HCT116 (cell line): Measurements from ENCODE around the gene APBA2. TPM values are rescaled to one million over a fixed set of nuclear protein-coding genes. Genes with fewer than 3 reads are reported as not detected.

ENCODE experiments used
- ATAC-seq: fragments of 200-7000 bp; cut with Tn5 transposase; 2 replicates; pipeline ENCODE4 v1.9.1; 2020; ENCODE audit warnings: mild to moderate bottlenecking, moderate library complexity
- BruUV-seq: library from RNA; stranded (reverse); fragments of 400-500 nt; replicated peaks from 2 replicates; lab custom pipeline; 2021; lab: Mats Ljungman, UMichigan
- CTCF ChIA-PET: fragments of 300-600 bp; sonication (Branson Sonifier 250); formaldehyde crosslinking; loops from one replicate; lab custom pipeline; 2021; ENCODE audit warnings: antibody characterized with exemption; lab: Charles Lee
- POLR2A ChIA-PET: fragments of 300-600, 350-600 bp; sonication (Branson Sonifier 250); formaldehyde crosslinking; loops from one replicate; lab custom pipeline; 2021; ENCODE audit warnings: antibody characterized with exemption; lab: Charles Lee
- RAD21 ChIA-PET, 2 experiments: fragments of 300-600 bp; sonication (Branson Sonifier 250); formaldehyde crosslinking; loops; one replicate each; lab custom pipeline; 2023; ENCODE audit warnings: low total read pairs in 2 of 2; ENCODE audit not compliant: uncharacterized antibody in 2 of 2, unreplicated experiment in 2 of 2, low non-redundant PET in 1 of 2; lab: Charles Lee
- DNase-seq: peaks from one replicate; pipeline ENCODE4 v3.0.0-alpha.2; 2010; ENCODE audit warnings: low read depth, low spot score
- H2AFZ ChIP-seq: fragments of 200-600 bp; shearing (Covaris generic), sonication (generic); 2 replicates; pipeline ENCODE4 v1.6.1; 2017; ENCODE audit warnings: low read depth, mixed run types, mixed read lengths, antibody characterized with exemption, low read length; ENCODE audit not compliant: poor library complexity, severe bottlenecking
- H3K27ac ChIP-seq: 2 replicates; pipeline ENCODE4 v1.5.1; 2012; ENCODE audit warnings: low read depth, low read length
- H3K27me3 ChIP-seq: fragments of 200-600 bp; sonication (generic); 2 replicates; pipeline ENCODE4 v1.6.1; 2016; ENCODE audit warnings: mixed run types, low read length, mixed read lengths; ENCODE audit not compliant: insufficient read depth
- H3K36me3 ChIP-seq, 2 experiments: fragments of 200-500 bp in 1 of 2; fragments of 200-600 bp in 1 of 2; sonication (Bioruptor generic) in 1 of 2; sonication (generic) in 1 of 2; 2 replicates each; pipeline versions ENCODE4 v1.5.1 to v1.6.1; 2014 to 2016; ENCODE audit warnings: low read length in 2 of 2, inconsistent platforms in 1 of 2, mixed read lengths in 1 of 2, mixed run types in 1 of 2; ENCODE audit not compliant: insufficient read depth in 2 of 2, control insufficient read depth in 1 of 2
- H3K4me1 ChIP-seq, 2 experiments: fragments of 200-600 bp in 1 of 2; sonication (generic) in 1 of 2; 2 replicates each; pipeline versions ENCODE4 v1.5.1 to v1.6.1; 2012 to 2017; ENCODE audit warnings: low read length in 2 of 2, inconsistent platforms in 1 of 2, mild to moderate bottlenecking in 1 of 2, mixed read lengths in 1 of 2, mixed run types in 1 of 2, moderate library complexity in 1 of 2; ENCODE audit not compliant: insufficient read depth in 2 of 2, control insufficient read depth in 1 of 2
- H3K4me2 ChIP-seq: fragments of 200-600 bp; sonication (generic); 2 replicates; pipeline ENCODE4 v1.6.1; 2017; ENCODE audit warnings: mixed run types, low read length, mixed read lengths
- H3K4me3 ChIP-seq, 2 experiments: fragments of 200-600 bp in 1 of 2; sonication (generic) in 1 of 2; replicated peaks in 1 of 2; 2 replicates each; pipeline ENCODE4 v1.5.1; 2011 to 2016; ENCODE audit warnings: low read length in 2 of 2, control low read depth in 1 of 2, low read depth in 1 of 2, mild to moderate bottlenecking in 1 of 2, mixed read lengths in 1 of 2, mixed run types in 1 of 2
- H3K79me2 ChIP-seq: fragments of 200-600 bp; sonication (generic); 2 replicates; pipeline ENCODE4 v1.6.1; 2017; ENCODE audit warnings: mild to moderate bottlenecking, mixed run types, low read length, moderate library complexity, mixed read lengths; ENCODE audit not compliant: insufficient read depth
- H3K9ac ChIP-seq: fragments of 200-600 bp; sonication (generic); 2 replicates; pipeline ENCODE4 v1.6.1; 2016; ENCODE audit warnings: low read length, mixed read lengths
- H3K9me2 ChIP-seq: fragments of 200-600 bp; sonication (generic), shearing (Covaris generic); 2 replicates; pipeline ENCODE4 v1.6.1; 2017; ENCODE audit warnings: mixed run types, mild to moderate bottlenecking, moderate library complexity; ENCODE audit not compliant: insufficient read depth
- H3K9me3 ChIP-seq, 2 experiments: fragments of 200-500 bp in 1 of 2; fragments of 200-600 bp in 1 of 2; sonication (Bioruptor generic) in 1 of 2; sonication (generic) in 1 of 2; 2 replicates each; pipeline ENCODE4 v1.6.1; 2014 to 2017; ENCODE audit warnings: low read length in 2 of 2, mixed read lengths in 2 of 2, inconsistent platforms in 1 of 2, low read depth in 1 of 2, mild to moderate bottlenecking in 1 of 2, mixed run types in 1 of 2, moderate library complexity in 1 of 2; ENCODE audit not compliant: control insufficient read depth in 1 of 2, insufficient read depth in 1 of 2
- H4K20me1 ChIP-seq: fragments of 200-600 bp; sonication (generic), shearing (Covaris generic); 2 replicates; pipeline ENCODE4 v1.6.1; 2017; ENCODE audit warnings: mixed run types, mild to moderate bottlenecking, moderate library complexity; ENCODE audit not compliant: insufficient read depth
- CBX3 ChIP-seq: IDR thresholded peaks from 2 replicates; pipeline ENCODE4 v1.6.1; 2012; ENCODE audit warnings: low read depth
- POLR2AphosphoS5 ChIP-seq: IDR thresholded peaks from 2 replicates; pipeline ENCODE4 v1.6.1; 2011; ENCODE audit warnings: mild to moderate bottlenecking, low read depth, low read length, moderate library complexity
- SP1 ChIP-seq: IDR thresholded peaks from 2 replicates; pipeline ENCODE4 v1.6.1; 2012; ENCODE audit warnings: low read depth
- TCF7L2 ChIP-seq: IDR thresholded peaks from 2 replicates; pipeline ENCODE4 v1.7.0; 2011; ENCODE audit warnings: borderline replicate concordance, inconsistent platforms; ENCODE audit not compliant: insufficient read depth, insufficient read length; ENCODE audit errors: extremely low read depth
- YY1 ChIP-seq: IDR thresholded peaks from 2 replicates; pipeline ENCODE4 v1.6.1; 2011; ENCODE audit warnings: low read length, low read depth, moderate library complexity, mild to moderate bottlenecking; ENCODE audit not compliant: insufficient replicate concordance; ENCODE audit errors: extremely low read depth
- ZNF274 ChIP-seq: fragments of 200-500 bp; sonication (Bioruptor generic); IDR thresholded peaks from 2 replicates; pipeline ENCODE4 v1.6.1; 2014; ENCODE audit warnings: mild to moderate bottlenecking, low read depth, low read length, inconsistent platforms
- intact Hi-C: fragments of 100-400 bp; cut with micrococcal nuclease; formaldehyde crosslinking; loops from 2 replicates; pipeline ENCODE4 v1.10.0; 2022
- total RNA-seq: library from RNA; stranded (reverse); gene quantifications from one replicate; pipeline ENCODE4 v1.2.1, GENCODE V29; 2021; ENCODE audit not compliant: unreplicated experiment
- TF ChIP-seq, protein P1 (sequence below): IDR thresholded peaks from 2 replicates; pipeline ENCODE4 v1.6.1; 2012
- TF ChIP-seq, protein P2 (sequence below): IDR thresholded peaks from 2 replicates; pipeline ENCODE4 v1.6.1; 2012

The APBA2 gene
- total RNA-seq, 1 experiment from 2014 or later = 0.47 TPM

DNA sequence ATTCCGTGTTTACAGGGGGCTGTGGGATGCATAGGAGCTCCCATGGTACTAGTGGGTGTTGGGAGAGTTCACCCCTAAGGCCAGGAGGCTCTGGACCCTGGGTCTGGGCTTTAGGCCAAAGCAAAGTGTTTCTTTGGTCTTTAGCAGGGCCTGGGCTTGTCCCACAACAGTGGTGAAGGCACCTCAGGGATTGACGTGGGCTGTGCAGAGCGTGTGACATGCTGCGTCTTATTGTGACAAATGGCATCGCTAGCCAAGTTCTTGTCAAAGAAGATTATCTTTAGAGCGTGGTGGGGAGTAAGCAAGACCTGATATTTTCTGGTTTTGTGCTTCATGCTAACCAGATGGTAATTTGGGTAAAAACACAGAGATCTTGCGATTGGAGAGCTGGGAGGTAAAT lies 170.1 kb downstream of the APBA2 start (continued):
- TF ChIP-seq, protein P1, sequence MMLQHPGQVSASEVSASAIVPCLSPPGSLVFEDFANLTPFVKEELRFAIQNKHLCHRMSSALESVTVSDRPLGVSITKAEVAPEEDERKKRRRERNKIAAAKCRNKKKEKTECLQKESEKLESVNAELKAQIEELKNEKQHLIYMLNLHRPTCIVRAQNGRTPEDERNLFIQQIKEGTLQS = no peak
- TF ChIP-seq YY1 (no peak), TCF7L2 (no peak), POLR2AphosphoS5 (no peak)

DNA sequence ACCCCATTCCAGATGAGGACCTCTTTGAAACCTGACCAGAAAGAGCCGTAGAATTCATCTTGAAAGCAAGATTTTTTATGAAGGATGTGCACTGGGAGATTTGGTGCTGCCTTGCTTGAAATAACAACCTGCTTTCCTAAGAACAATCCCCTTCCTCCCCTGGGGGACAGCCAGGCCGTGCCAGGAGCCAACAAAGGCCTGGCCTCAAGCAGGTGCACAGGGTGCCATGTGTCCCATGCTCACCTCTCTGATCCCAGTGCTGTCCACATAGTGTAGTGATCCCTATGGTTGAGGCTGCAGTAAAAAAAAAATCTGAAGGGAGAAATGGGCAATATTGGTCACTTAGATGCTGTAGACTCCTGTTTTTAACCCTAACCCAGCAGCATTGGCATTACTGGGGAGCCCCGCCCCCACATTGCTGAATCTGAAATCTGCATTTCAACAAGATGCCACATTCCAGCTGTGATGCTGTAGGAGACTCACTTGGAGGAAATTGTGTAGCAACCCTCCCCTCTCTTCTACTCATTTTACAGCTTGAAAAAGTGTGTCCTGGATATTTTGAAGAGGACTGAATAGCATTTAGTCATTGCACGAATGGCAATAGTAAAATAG lies 171.2 kb downstream of the APBA2 start:
- ChIA-PET POLR2A (no interaction called here), RAD21 (no interaction called here), CTCF (no interaction called here)
- no peak overlapping the region for H3K27ac ChIP-seq
- H3K79me2 ChIP-seq = no peaks in the 10 kb centered on the region
- H3K4me3 ChIP-seq = no peak overlapping the region
- no peaks in the 10 kb centered on the region for H3K4me1 ChIP-seq
- intact Hi-C loops = no loop called here
- H3K36me3 ChIP-seq = no peaks in the 10 kb centered on the region
- H3K9ac ChIP-seq = no peak overlapping the region
- no TSS peak for BruUV-seq
- H3K9me2 ChIP-seq = no peaks in the 10 kb centered on the region
- no peaks in the 10 kb centered on the region; the same call in 1 of the 2 replicates for H3K27me3 ChIP-seq
- ATAC-seq (no peak), DNase-seq (no peak)
- H2AFZ ChIP-seq = no peak overlapping the region
- no peaks in the 10 kb centered on the region for H4K20me1 ChIP-seq
- no peaks in the 10 kb centered on the region for H3K9me3 ChIP-seq
- H3K4me2 ChIP-seq = no peak overlapping the region
- TF ChIP-seq ZNF274 (no peak), CBX3 (no peak), SP1 (no peak)
- TF ChIP-seq, protein P2, sequence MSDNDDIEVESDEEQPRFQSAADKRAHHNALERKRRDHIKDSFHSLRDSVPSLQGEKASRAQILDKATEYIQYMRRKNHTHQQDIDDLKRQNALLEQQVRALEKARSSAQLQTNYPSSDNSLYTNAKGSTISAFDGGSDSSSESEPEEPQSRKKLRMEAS = no peak
